ENCODE measurements around the gene SOX8. TPM values are rescaled to one million over a fixed set of nuclear protein-coding genes. Genes with fewer than 3 reads are reported as not detected.
"Not testable (repeated sequence)": the region's sequence is repeated elsewhere in the genome, so short reads cannot be mapped to it uniquely, and the experiment has no call there.

Gene SOX8
- total RNA-seq, 1 experiment from 2014 or later: 0.54 TPM

DNA sequence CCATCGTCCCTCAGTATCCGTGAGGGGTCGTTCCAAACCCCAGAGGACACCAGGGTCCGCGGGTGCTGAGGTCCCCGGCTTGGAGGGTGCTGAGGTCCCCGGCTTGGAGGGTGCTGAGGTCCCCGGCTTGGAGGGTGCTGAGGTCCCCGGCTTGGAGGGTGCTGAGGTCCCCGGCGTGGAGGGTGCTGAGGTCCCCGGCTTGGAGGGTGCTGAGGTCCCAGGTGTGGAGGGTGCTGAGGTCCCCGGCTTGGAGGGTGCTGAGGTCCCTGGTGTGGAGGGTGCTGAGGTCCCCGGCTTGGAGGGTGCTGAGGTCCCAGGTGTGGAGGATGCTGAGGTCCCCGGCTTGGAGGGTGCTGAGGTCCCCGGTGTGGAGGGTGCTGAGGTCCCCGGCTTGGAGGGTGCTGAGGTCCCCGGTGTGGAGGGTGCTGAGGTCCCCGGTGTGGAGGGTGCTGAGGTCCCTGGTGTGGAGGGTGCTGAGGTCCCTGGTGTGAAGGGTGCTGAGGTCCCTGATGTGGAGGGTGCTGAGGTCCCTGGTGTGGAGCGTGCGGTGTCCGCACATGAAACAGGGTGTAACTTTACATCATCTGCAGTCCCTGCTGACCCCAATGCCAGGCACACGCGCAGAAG is 43.7 kb downstream of the SOX8 start:
- in situ Hi-C loops (cut with HindIII; ENCODE audit: low pct_unique_long_range_greater_than_20kb, low sequenced_read_pairs); DNase-seq (ENCODE audit: low read depth): not testable (repeated sequence)

- DNase-seq (ENCODE audit: low read depth): no peak
- in situ Hi-C loops (cut with HindIII; ENCODE audit: low pct_unique_long_range_greater_than_20kb, low sequenced_read_pairs): no loop called here
Measured at GRCh38 chr16:1026057-1026783, 44.6 kb downstream of the SOX8 start.

- in situ Hi-C loops (cut with HindIII; ENCODE audit: low pct_unique_long_range_greater_than_20kb, low sequenced_read_pairs): no loop called here
- no peak for DNase-seq (ENCODE audit: low read depth)
Measured at GRCh38 chr16:1026784-1027500, 45.4 kb downstream of the SOX8 start.

DNA sequence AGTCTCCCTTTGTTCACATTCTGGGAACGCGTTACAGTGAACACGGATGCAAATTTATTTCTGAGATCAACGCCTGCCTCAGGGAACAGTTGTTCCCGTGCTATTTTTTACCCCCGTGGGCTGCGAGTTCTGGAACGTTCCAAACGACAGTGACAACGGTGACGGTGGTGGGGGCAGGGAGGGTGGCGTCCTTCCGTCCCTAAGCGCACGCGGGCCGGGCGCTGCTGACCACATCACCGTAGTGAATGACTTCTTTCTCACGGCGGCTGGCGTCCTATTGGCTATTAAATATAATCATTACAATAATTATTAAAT is 45.9 kb downstream of the SOX8 start:
- in situ Hi-C loops (cut with HindIII; ENCODE audit: low pct_unique_long_range_greater_than_20kb, low sequenced_read_pairs): no loop called here
- DNase-seq (ENCODE audit: low read depth): no peak

GRCh38 chr16:1028056-1028455 is 46.5 kb downstream of the SOX8 start:
- in situ Hi-C loops (cut with HindIII; ENCODE audit: low pct_unique_long_range_greater_than_20kb, low sequenced_read_pairs): no loop called here

GRCh38 chr16:1028524-1029258 is 47.1 kb downstream of the SOX8 start:
- in situ Hi-C loops (cut with HindIII; ENCODE audit: low pct_unique_long_range_greater_than_20kb, low sequenced_read_pairs): no loop called here

More at GRCh38 chr16:1028056-1028455, 46.5 kb downstream of the SOX8 start:
- DNase-seq (ENCODE audit: low read depth): no peak

GRCh38 chr16:1029259-1029545 is 47.6 kb downstream of the SOX8 start:
- in situ Hi-C loops (cut with HindIII; ENCODE audit: low pct_unique_long_range_greater_than_20kb, low sequenced_read_pairs): no loop called here
- no peak for DNase-seq (ENCODE audit: low read depth)

More at GRCh38 chr16:1028524-1029258, 47.1 kb downstream of the SOX8 start:
- DNase-seq (ENCODE audit: low read depth): no peak

GRCh38 chr16:1030473-1030901 is 48.9 kb downstream of the SOX8 start:
- no peak for DNase-seq (ENCODE audit: low read depth)

GRCh38 chr16:1031666-1032065 is 50.1 kb downstream of the SOX8 start:
- in situ Hi-C loops (cut with HindIII; ENCODE audit: low pct_unique_long_range_greater_than_20kb, low sequenced_read_pairs): no loop called here
- no peak for DNase-seq (ENCODE audit: low read depth)

More at GRCh38 chr16:1030473-1030901, 48.9 kb downstream of the SOX8 start:
- in situ Hi-C loops (cut with HindIII; ENCODE audit: low pct_unique_long_range_greater_than_20kb, low sequenced_read_pairs): no loop called here

DNA sequence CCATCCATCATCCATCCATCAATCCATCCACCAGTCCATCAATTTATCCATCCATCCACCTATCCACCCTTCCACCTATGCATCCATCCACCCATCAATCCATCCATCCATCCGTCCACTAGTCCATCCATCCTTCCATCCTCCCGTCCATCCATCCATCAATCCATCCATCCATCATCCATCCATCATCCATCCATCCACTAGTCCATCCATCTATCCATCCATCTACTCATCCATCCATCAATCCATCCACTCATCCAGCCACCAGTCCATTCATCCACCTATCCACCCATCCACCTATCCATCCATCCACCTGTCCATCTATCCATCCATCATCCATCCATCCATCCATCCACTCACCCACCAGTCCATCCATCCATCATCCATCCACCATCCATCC is 51.0 kb downstream of the SOX8 start:
- in situ Hi-C loops (cut with HindIII; ENCODE audit: low pct_unique_long_range_greater_than_20kb, low sequenced_read_pairs): no loop called here
- DNase-seq (ENCODE audit: low read depth): no peak

- no peak for DNase-seq (ENCODE audit: low read depth)
- in situ Hi-C loops (cut with HindIII; ENCODE audit: low pct_unique_long_range_greater_than_20kb, low sequenced_read_pairs): no loop called here
Measured at GRCh38 chr16:1033128-1033679, 51.6 kb downstream of the SOX8 start.

DNA sequence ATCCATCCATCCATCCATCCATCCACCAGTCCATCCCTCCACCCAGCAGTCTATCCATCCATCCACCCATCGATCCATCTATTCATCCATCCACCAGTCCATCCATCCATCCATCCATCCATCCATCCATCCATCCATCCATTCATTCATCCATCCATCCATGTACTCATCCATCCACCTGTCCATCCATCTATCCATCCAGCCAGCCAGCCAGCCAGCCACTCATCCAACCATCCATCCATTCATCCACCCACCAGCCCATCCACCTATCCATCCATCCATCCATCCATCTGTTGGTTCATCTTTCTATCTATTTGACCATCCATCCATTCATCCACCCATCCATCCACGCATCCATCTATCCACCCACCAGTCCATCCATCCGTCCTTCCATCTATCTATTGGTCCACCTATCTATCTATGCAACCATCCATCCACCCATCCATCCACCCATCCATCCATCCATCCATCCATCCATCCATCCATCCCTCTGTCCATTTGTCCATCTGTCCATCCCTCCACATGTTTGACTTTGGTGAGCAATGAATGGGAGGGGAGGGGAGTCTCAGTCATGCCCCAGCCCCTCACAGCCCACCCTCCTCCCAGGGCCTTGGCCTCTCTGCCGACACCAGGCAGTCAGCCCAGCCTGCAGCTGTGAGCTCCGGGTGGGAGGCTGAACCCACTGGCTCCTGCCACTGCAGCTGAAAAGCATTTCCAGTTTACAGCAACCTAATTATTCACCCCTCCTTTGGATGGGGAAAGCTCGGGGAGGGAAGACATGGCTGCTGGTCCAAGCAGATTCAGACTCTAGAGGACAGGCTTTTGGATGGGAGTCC is 52.9 kb downstream of the SOX8 start:
- in situ Hi-C loops (cut with HindIII; ENCODE audit: low pct_unique_long_range_greater_than_20kb, low sequenced_read_pairs): loop anchor here (5.0 kb wide), 1 partner anchor 47 kb away; no protein-coding TSS in a partner anchor
- DNase-seq (ENCODE audit: low read depth): no peak

DNA sequence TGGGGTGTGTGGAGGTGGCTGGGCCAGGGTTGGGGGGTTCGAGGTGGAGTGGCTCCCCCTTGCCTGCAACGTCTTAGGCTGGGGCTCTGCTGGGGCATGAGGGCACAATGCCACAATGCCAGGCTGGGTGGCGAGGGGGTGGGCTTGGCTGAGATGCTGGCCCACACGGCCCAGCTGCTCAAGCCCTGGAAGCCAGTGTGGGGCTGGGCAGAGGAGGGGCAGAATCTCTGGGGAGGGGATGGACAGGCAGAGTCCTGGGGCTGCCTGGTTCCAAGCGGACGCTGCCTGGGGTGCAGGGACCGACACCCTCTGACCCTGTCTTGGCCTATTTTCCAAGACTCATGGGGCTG is 53.5 kb downstream of the SOX8 start:
- in situ Hi-C loops (cut with HindIII; ENCODE audit: low pct_unique_long_range_greater_than_20kb, low sequenced_read_pairs): loop anchor here (5.0 kb wide), 1 partner anchor 48 kb away; no protein-coding TSS in a partner anchor
- DNase-seq (ENCODE audit: low read depth): no peak

DNA sequence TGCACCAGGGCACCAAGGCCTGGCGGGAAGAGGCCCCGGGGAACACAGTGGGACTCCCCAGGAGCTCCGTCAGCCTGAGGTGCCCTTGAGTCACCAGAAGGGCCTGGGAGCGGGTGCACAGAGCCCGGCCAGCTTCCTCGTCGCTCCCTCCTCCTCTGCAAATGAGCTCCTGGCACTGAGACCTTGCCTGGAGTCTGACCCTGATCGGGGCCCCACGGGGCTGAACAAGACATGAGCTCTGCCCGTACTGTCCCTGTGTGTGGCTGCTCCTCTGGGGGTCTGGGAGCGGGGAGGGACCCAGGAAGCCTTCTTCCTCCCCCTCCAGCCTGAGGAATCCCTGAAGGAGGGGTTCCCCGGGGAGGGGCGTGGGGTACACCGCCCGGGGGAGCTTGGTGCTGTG is 54.6 kb downstream of the SOX8 start:
- no peak for DNase-seq (ENCODE audit: low read depth)
- in situ Hi-C loops (cut with HindIII; ENCODE audit: low pct_unique_long_range_greater_than_20kb, low sequenced_read_pairs): loop anchor here (5.0 kb wide), 1 partner anchor 49 kb away; no protein-coding TSS in a partner anchor
